Loucy (cell line): Measurements from ENCODE around the gene GPI.

Source experiments
- CTCF ChIP-seq: fragments of 200-600 bp; sonication (generic); conservative IDR thresholded peaks from 2 replicates; pipeline ENCODE4 v1.5.1; 2014; ENCODE audit warnings: mild to moderate bottlenecking, antibody characterized with exemption, low read length
- EZH2phosphoT487 ChIP-seq: fragments of 200-600 bp; IDR thresholded peaks from 2 replicates; pipeline ENCODE4 v1.6.1; 2018; ENCODE audit warnings: antibody characterized with exemption, mild to moderate bottlenecking, moderate library complexity, borderline replicate concordance

GRCh38 chr19:34403784-34404108 is 38.8 kb downstream of the GPI start:
- TF ChIP-seq CTCF (no peak), EZH2phosphoT487 (no peak)
